Suprapubic skin (tissue), 4 donors: ENCODE measurements around the gene VPS41. TPM values are rescaled to one million over a fixed set of nuclear protein-coding genes. Genes with fewer than 3 reads are reported as not detected.

Source experiments
- DNase-seq, 2 donors: peaks; one replicate each; pipeline ENCODE4 v3.0.0-alpha.2; 2019; ENCODE audit warnings: low spot score in 2 of 2
- H3K27ac ChIP-seq: fragments of 200-600 bp; sonication (generic); one replicate; pipeline ENCODE4 v1.5.1; 2019
- H3K27me3 ChIP-seq: fragments of 200-600 bp; sonication (generic); one replicate; pipeline ENCODE4 v1.5.1; 2019
- H3K36me3 ChIP-seq: fragments of 200-600 bp; sonication (generic); one replicate; pipeline ENCODE4 v1.5.1; 2019
- H3K4me1 ChIP-seq: fragments of 200-600 bp; sonication (generic); one replicate; pipeline ENCODE4 v1.5.1; 2019
- H3K4me3 ChIP-seq: fragments of 200-600 bp; sonication (generic); one replicate; pipeline ENCODE4 v1.5.1; 2019; ENCODE audit warnings: mild to moderate bottlenecking
- H3K9me3 ChIP-seq: fragments of 200-600 bp; sonication (generic); one replicate; pipeline ENCODE4 v1.5.1; 2019
- EP300 ChIP-seq: sonication (generic); formaldehyde crosslinking; IDR thresholded peaks from one replicate; pipeline ENCODE4 v1.6.1; 2017; ENCODE audit warnings: antibody characterized with exemption
- POLR2A ChIP-seq, 2 donors: fragments of 450-650 bp; IDR thresholded peaks; one replicate each; pipeline ENCODE4 v1.6.1; 2017; ENCODE audit warnings: antibody characterized with exemption in 2 of 2, mild to moderate bottlenecking in 2 of 2, moderate library complexity in 2 of 2
- POLR2AphosphoS5 ChIP-seq, 3 donors: sonication (generic); formaldehyde crosslinking; IDR thresholded peaks; one replicate each; pipeline ENCODE4 v1.6.1; 2017; ENCODE audit warnings: antibody characterized with exemption in 3 of 3
- WGBS: methylation state at CpG from one replicate; pipeline ENCODE4 v1.1.5; 2018; 5-methylcytosine and 5-hydroxymethylcytosine counted together
- total RNA-seq, 4 donors: library from RNA; depleted of rRNA; stranded (reverse); fragments of >200 nt; gene quantifications; one replicate each; pipeline ENCODE4 v1.1.0, GENCODE V29; 2016
- TF ChIP-seq, protein P1 (sequence below), 2 donors: fragments of 200-600 bp in 1 of 2; fragments of 450-650 bp in 1 of 2; sonication (generic) in 1 of 2; IDR thresholded peaks; one replicate each; pipeline ENCODE4 v1.5.1; 2016 to 2019; ENCODE audit warnings: antibody characterized with exemption in 2 of 2, mild to moderate bottlenecking in 1 of 2, moderate library complexity in 1 of 2

The VPS41 gene
- total RNA-seq, 4 donors from 2014 or later = 28.6 to 65.5 (median 38.1) TPM

DNA sequence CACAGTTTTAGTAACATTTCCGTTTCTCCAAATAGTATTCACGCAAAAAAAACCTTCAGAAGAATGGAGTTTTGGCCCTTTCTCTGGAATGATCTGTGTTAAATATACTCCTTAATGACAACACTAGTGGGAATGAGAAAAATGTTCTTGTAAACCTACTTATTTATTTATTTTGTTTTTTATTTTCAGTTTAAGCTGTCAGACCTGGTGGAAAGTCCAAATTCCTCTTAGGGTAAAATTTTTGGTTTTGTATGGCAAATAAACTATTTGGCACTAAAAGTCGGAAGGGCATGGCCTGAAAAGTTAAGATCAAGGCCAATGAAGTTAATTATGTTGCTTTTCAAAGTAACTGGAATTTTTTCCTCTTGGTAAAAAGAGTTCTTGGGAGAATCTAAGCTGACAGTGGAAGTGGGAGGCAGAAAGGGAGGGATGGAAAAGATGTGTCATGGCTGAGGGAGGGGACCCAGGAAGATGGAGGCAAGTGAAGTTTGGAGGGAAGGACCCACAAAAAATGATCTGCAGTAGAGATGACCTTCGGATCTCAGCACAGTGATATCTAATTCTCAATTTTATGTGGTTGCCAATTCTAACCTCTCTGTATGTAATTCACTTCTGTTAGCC, 33.5 kb upstream of the VPS41 start:
- WGBS = 77% methylated on average over 4 of the region's 4 CpGs
- no peak overlapping the region for H3K27ac ChIP-seq
- TF ChIP-seq POLR2AphosphoS5 (IDR thresholded peaks at IDR 0.05) = no peak
- no peak for TF ChIP-seq EP300
- TF ChIP-seq, protein P1, sequence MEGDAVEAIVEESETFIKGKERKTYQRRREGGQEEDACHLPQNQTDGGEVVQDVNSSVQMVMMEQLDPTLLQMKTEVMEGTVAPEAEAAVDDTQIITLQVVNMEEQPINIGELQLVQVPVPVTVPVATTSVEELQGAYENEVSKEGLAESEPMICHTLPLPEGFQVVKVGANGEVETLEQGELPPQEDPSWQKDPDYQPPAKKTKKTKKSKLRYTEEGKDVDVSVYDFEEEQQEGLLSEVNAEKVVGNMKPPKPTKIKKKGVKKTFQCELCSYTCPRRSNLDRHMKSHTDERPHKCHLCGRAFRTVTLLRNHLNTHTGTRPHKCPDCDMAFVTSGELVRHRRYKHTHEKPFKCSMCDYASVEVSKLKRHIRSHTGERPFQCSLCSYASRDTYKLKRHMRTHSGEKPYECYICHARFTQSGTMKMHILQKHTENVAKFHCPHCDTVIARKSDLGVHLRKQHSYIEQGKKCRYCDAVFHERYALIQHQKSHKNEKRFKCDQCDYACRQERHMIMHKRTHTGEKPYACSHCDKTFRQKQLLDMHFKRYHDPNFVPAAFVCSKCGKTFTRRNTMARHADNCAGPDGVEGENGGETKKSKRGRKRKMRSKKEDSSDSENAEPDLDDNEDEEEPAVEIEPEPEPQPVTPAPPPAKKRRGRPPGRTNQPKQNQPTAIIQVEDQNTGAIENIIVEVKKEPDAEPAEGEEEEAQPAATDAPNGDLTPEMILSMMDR (IDR thresholded peaks at IDR 0.05) = no peak
- no peak for TF ChIP-seq POLR2A (IDR thresholded peaks at IDR 0.05)
- H3K4me3 ChIP-seq = no peak overlapping the region
- H3K36me3 ChIP-seq = no peaks in the 10 kb centered on the region
- no peaks in the 10 kb centered on the region for H3K9me3 ChIP-seq
- no peaks in the 10 kb centered on the region for H3K27me3 ChIP-seq
- DNase-seq = no peak
- H3K4me1 ChIP-seq = no peaks in the 10 kb centered on the region

DNA sequence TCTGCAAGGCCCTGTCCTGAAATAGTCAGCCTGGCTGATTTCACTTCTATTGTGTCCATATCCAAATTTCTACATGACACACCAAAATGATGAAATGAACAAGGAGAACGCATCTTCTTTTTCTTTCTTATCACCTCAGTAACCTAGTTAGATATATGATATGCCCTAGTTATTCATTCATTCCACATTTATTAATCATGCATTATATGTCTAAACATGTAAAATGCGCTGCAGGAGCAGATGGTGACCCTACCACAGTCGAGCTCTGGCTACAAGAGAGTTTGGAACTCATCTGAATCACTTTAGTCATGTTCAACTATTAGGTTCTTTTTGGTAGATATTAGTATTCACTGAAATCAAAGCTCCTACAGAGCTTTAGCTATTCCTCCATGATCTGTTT, 31.8 kb upstream of the VPS41 start:
- no peaks in the 10 kb centered on the region for H3K9me3 ChIP-seq
- WGBS = 70% methylated on average over 3 of the region's 3 CpGs
- TF ChIP-seq EP300 = no peak
- no peak for TF ChIP-seq POLR2A (IDR thresholded peaks at IDR 0.05)
- TF ChIP-seq, protein P1 (IDR thresholded peaks at IDR 0.05) = no peak
- no peak for TF ChIP-seq POLR2AphosphoS5 (IDR thresholded peaks at IDR 0.05)
- H3K27me3 ChIP-seq = no peaks in the 10 kb centered on the region
- no peak overlapping the region for H3K4me3 ChIP-seq
- DNase-seq = no peak
- no peak overlapping the region for H3K27ac ChIP-seq
- no peaks in the 10 kb centered on the region for H3K4me1 ChIP-seq
- H3K36me3 ChIP-seq = no peaks in the 10 kb centered on the region

DNA sequence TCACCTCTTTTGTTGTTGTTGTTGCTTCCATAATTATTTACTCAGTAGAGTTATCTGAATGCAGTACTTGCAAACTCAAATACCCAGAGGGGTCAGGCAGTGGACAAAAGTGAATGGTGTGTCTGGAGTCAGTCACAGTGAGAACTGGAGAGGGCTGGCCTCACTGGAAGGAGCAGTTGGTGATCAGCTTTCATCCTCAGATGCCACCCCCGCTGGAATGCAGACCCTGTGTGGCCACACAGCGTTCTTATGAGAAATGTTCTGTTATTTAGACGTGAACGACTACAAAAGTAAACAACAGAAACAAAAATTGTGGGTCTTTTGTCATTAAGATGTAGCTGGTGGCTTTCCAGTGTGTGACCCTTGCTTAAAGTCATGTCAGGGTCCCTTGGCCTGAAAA, 29.6 kb upstream of the VPS41 start:
- 86% methylated on average over 4 of the region's 4 CpGs for WGBS
- no peaks in the 10 kb centered on the region for H3K4me1 ChIP-seq
- no peak overlapping the region for H3K4me3 ChIP-seq
- TF ChIP-seq POLR2A (IDR thresholded peaks at IDR 0.05) (no peak), POLR2AphosphoS5 (IDR thresholded peaks at IDR 0.05) (no peak), EP300 (no peak)
- TF ChIP-seq, protein P1 (IDR thresholded peaks at IDR 0.05) = no peak
- no peaks in the 10 kb centered on the region for H3K36me3 ChIP-seq
- H3K9me3 ChIP-seq = no peaks in the 10 kb centered on the region
- DNase-seq = no peak
- H3K27ac ChIP-seq = no peak overlapping the region
- no peaks in the 10 kb centered on the region for H3K27me3 ChIP-seq

DNA sequence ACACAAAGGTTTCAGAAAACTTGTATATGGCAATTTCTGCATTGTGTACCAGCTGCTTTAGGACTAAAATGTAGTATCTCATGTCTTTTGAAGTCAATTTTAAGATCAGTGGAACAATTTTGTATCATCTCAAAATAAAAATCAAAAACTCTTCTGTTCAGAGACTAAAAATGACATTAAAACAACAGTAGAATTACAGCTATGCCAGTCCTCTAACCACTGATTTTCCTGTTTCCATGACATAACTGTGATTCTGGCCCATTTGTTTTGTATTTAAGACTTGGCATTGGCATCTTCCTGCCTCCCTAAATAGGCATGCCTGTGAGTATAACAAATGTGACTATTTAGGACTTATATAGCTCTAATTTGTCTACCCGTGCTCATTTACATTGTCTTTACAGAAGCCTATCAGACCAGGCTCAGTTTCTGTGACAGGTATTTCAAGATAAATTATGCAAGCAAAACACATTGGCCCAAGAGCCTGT, 29.1 kb upstream of the VPS41 start:
- 50% methylated on average over 1 of the region's 1 CpG for WGBS
- Histone ChIP-seq H3K9me3 (no peaks in the 10 kb centered on the region), H3K4me3 (no peak overlapping the region), H3K27ac (no peak overlapping the region), H3K27me3 (no peaks in the 10 kb centered on the region), H3K36me3 (no peaks in the 10 kb centered on the region), H3K4me1 (no peaks in the 10 kb centered on the region)
- TF ChIP-seq EP300 (no peak), POLR2AphosphoS5 (IDR thresholded peaks at IDR 0.05) (no peak), POLR2A (IDR thresholded peaks at IDR 0.05) (no peak)
- TF ChIP-seq, protein P1 (IDR thresholded peaks at IDR 0.05) = no peak
- DNase-seq = no peak

DNA sequence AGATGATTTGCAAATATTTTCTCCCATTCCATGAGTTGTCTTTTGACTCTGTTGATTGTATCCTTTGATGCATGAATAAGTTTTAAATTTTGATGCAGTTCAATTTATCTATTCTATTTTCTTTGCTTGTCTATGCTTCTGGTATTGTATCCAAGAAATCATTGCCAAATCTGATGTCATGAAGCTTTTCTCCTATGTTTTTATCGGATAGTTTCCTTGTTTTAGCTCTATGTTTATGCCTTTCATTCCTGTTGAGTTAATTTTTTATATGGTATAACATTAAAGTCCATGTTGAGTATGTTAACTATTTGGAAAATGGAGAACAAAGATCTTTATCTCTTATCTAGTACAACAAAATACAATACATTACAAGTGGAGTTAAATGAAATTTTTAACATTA, 27.6 kb upstream of the VPS41 start:
- Histone ChIP-seq H3K4me3 (no peak overlapping the region), H3K4me1 (no peaks in the 10 kb centered on the region), H3K9me3 (no peaks in the 10 kb centered on the region), H3K27ac (no peak overlapping the region), H3K27me3 (no peaks in the 10 kb centered on the region), H3K36me3 (no peaks in the 10 kb centered on the region)
- TF ChIP-seq EP300 (no peak), POLR2A (IDR thresholded peaks at IDR 0.05) (no peak), POLR2AphosphoS5 (IDR thresholded peaks at IDR 0.05) (no peak)
- TF ChIP-seq, protein P1 (IDR thresholded peaks at IDR 0.05) = no peak
- 63% methylated on average over 1 of the region's 1 CpG for WGBS
- no peak for DNase-seq
